Keratinocyte (primary cell): Measurements from ENCODE around the gene PKHD1.

Source experiments
- CTCF ChIP-seq, 3 experiments: IDR thresholded peaks in 1 of 3; conservative IDR thresholded peaks in 1 of 3; optimal IDR thresholded peaks in 1 of 3; 2 replicates in 2 of 3; 3 replicates in 1 of 3; pipeline versions ENCODE3 to v1.5.1; 2011; ENCODE audit warnings: low read length in 3 of 3, mild to moderate bottlenecking in 3 of 3, moderate library complexity in 2 of 3, control low read depth in 1 of 3, inconsistent platforms in 1 of 3; ENCODE audit not compliant: insufficient read depth in 2 of 3; ENCODE audit errors: extremely low read depth in 1 of 3
- EZH2 ChIP-seq: IDR thresholded peaks from one replicate; pipeline ENCODE4 v1.6.1; 2012; ENCODE audit warnings: inconsistent platforms, mild to moderate bottlenecking, low read length, moderate library complexity

- TF ChIP-seq CTCF (optimal IDR thresholded peaks at IDR 0.05 in 1 of 3, IDR thresholded peaks at IDR 0.05 in 1 of 3, conservative IDR thresholded peaks at IDR 0.05 in 1 of 3; ENCODE audit: extremely low read depth in 1 of 3, insufficient read depth in 2 of 3, low read length in 3 of 3): no peak
- TF ChIP-seq EZH2: no peak
Measured at GRCh38 chr6:51620971-51621370, 466.4 kb downstream of the PKHD1 start.
